Stimulated activated CD4-positive, alpha-beta T cell treated with anti-CD3 and anti-CD28 coated beads, Interleukin-2, amount 100 ng/mL, for 4 hours (primary cell): ENCODE measurements around the gene TMEM176A.
"Not testable (repeated sequence)": the region's sequence is repeated elsewhere in the genome, so short reads cannot be mapped to it uniquely, and the experiment has no call there.

ENCODE experiments used
- DNase-seq: peaks from one replicate; pipeline ENCODE4 v3.0.0-alpha.2; 2020; ENCODE audit warnings: low read depth

TMEM176A gene

GRCh38 chr7:150800581-150801241, at the start of gene TMEM176A:
TSS of gene TMEM176A (plus strand) at chr7:150800769. CDS start at chr7:150801551, 782 bp downstream.
- peak; percentile 9 for DNase-seq

- no peak for DNase-seq
Observed at GRCh38 chr7:150751702-150752101, 48.9 kb upstream of the TMEM176A start.

GRCh38 chr7:150753239-150753638, 47.3 kb upstream of the TMEM176A start:
- no peak for DNase-seq

- no peak for DNase-seq
Observed at GRCh38 chr7:150753826-150754603, 46.6 kb upstream of the TMEM176A start.

GRCh38 chr7:150754951-150755350, 45.6 kb upstream of the TMEM176A start:
- DNase-seq = no peak

GRCh38 chr7:150755473-150756099, 45.0 kb upstream of the TMEM176A start:
- DNase-seq = peak; percentile 68

GRCh38 chr7:150756166-150756565, 44.4 kb upstream of the TMEM176A start:
- DNase-seq = no peak

GRCh38 chr7:150756858-150757257, 43.7 kb upstream of the TMEM176A start:
- no peak for DNase-seq

GRCh38 chr7:150759479-150759878, 41.1 kb upstream of the TMEM176A start:
- no peak for DNase-seq

GRCh38 chr7:150766334-150766709, 34.2 kb upstream of the TMEM176A start:
- no peak for DNase-seq

GRCh38 chr7:150769768-150770167, 30.8 kb upstream of the TMEM176A start:
- no peak for DNase-seq

- DNase-seq = not testable (repeated sequence)
Observed at GRCh38 chr7:150774131-150774530, 26.4 kb upstream of the TMEM176A start.

GRCh38 chr7:150778014-150778737, 22.4 kb upstream of the TMEM176A start:
- DNase-seq = no peak

GRCh38 chr7:150778738-150779301, 21.7 kb upstream of the TMEM176A start:
- DNase-seq = peak; percentile 56

- DNase-seq = no peak
Observed at GRCh38 chr7:150780292-150780691, 20.3 kb upstream of the TMEM176A start.

GRCh38 chr7:150781103-150781502, 19.5 kb upstream of the TMEM176A start:
- no peak for DNase-seq

GRCh38 chr7:150781961-150782360, 18.6 kb upstream of the TMEM176A start:
- no peak for DNase-seq

GRCh38 chr7:150784120-150784736, 16.3 kb upstream of the TMEM176A start:
- no peak for DNase-seq

GRCh38 chr7:150784954-150785353, 15.6 kb upstream of the TMEM176A start:
- no peak for DNase-seq

- no peak for DNase-seq
Observed at GRCh38 chr7:150787321-150788281, 13.0 kb upstream of the TMEM176A start.
